Kidney epithelial cell (primary cell): ENCODE results near the gene PTPRR. TPM values are rescaled to one million over a fixed set of nuclear protein-coding genes. Genes with fewer than 3 reads are reported as not detected.

ENCODE experiments used
- DNase-seq: peaks from one replicate; pipeline ENCODE4 v3.0.0-alpha.2; 2010; ENCODE audit warnings: low read depth
- H3K27me3 ChIP-seq: 2 replicates; pipeline ENCODE4 v1.6.0; 2011; ENCODE audit warnings: low read length; ENCODE audit not compliant: control insufficient read depth, insufficient read depth
- H3K36me3 ChIP-seq: 2 replicates; pipeline ENCODE4 v1.5.1; 2011; ENCODE audit warnings: low read length; ENCODE audit not compliant: control insufficient read depth, insufficient read depth
- H3K4me3 ChIP-seq: 2 replicates; pipeline ENCODE4 v1.5.1; 2011; ENCODE audit warnings: low read depth, mild to moderate bottlenecking, control low read depth, low read length
- total RNA-seq: library from RNA; depleted of rRNA; stranded (reverse); fragments of >200 nt; gene quantifications from 2 replicates; pipeline ENCODE4 v1.2.3, GENCODE V29; 2015
- TF ChIP-seq, protein P1 (sequence below): IDR thresholded peaks from 2 replicates; pipeline ENCODE4 v1.5.1; 2011; ENCODE audit warnings: mild to moderate bottlenecking, moderate library complexity, low read length, control low read depth, inconsistent platforms; ENCODE audit not compliant: insufficient read depth, poor library complexity, severe bottlenecking

Gene PTPRR
- total RNA-seq, 1 donor from 2014 or later, result 2.3 TPM

DNA sequence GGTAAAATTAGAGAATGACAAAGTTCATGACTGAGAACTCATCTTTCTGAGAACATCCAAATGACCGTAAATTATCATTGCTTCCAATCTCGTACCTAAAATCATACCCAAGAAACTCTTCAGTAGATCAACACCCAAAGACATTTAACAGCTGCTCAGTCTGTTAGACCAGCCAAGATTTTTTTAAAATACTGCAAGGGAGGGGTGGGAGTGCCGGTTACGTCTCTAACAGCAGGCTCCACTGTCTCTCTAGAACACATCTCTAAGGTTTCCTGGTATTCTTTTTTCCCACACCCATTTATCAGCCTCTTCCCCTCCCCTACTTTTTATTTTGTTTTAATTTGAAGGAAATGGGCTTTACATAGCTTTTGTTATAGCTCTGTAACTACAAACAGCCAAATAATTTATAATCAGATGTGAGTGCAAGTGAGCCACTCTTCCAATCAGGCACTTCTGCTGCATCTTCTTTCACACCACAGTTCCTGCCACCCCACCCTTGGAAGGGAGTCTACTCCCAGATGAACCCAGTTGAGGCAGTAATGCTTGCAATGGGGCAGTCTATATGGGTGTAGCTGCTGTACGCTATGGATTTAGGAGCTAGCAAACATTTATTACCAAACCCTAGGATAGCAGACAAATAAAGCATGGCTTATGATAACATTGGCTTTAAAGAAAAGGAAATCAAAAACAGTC lies 305.2 kb downstream of the PTPRR start:
- no peak for DNase-seq

DNA sequence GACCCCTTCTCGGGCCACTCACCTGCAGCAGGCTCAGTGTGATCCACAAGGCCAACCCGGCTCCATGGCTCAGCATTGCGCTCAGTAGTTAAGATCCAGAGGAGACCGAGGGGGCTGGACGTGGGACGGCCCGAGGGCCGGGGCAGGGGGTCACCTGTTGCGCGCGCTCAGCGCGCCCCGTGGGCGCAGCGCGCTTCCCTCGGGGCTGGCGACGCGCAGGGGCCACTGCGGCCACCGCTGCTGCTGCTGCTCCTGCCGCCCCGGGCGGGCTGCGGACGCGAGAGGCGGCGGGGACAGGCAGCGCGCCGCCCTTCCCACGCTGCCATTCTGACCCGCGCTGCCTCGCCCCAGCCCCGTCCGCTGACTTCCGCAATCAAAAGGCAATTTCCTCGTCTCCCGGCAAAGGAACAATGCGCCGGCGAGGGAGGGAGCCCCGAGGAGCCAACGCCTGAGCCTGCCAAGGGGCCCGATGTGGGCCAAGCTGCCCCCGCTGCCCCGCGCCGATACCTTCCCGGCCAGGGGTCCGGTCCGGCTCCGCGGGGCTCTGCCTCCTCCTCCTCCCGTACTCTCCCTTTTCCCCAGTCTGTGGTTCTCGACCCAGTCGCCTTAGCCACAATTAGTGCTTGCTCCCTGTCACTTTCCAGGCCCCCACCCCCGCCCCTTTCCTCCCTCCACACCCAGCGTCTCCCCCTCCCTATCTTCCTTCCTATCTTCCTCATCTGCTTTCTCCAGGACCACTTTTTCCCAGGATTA lies 310.6 kb downstream of the PTPRR start:
- Histone ChIP-seq H3K27me3 (no peaks in the 10 kb centered on the region), H3K36me3 (no peaks in the 10 kb centered on the region), H3K4me3 (peak overlapping the region; percentile 46)
- DNase-seq, result no peak
- TF ChIP-seq, protein P1, sequence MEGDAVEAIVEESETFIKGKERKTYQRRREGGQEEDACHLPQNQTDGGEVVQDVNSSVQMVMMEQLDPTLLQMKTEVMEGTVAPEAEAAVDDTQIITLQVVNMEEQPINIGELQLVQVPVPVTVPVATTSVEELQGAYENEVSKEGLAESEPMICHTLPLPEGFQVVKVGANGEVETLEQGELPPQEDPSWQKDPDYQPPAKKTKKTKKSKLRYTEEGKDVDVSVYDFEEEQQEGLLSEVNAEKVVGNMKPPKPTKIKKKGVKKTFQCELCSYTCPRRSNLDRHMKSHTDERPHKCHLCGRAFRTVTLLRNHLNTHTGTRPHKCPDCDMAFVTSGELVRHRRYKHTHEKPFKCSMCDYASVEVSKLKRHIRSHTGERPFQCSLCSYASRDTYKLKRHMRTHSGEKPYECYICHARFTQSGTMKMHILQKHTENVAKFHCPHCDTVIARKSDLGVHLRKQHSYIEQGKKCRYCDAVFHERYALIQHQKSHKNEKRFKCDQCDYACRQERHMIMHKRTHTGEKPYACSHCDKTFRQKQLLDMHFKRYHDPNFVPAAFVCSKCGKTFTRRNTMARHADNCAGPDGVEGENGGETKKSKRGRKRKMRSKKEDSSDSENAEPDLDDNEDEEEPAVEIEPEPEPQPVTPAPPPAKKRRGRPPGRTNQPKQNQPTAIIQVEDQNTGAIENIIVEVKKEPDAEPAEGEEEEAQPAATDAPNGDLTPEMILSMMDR, result no peak

More for the DNA sequence above, 305.2 kb downstream of the PTPRR start:
- Histone ChIP-seq H3K4me3 (no peak overlapping the region), H3K36me3 (no peaks in the 10 kb centered on the region), H3K27me3 (no peaks in the 10 kb centered on the region)
- TF ChIP-seq, protein P1, result no peak

DNA sequence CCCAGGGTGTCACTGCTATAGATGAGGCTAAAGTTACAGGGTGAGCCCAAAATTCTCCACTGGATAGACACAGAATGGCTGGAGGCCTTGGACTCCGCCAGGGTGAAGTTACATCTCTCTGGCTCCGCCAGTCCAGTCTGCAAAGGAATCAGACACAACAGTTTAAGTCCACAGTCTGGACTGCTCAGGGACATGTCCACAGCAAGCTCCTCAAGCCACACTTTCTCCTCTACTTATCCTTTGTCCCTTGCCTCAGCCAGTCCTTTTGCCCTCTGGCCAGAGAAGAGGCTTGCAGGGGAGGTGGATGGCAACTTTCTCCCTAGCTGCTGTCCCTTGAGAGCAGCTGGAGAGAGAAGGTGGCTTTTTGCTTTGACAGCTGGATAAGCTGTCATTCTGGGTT lies 311.3 kb downstream of the PTPRR start:
- DNase-seq, result no peak

DNA sequence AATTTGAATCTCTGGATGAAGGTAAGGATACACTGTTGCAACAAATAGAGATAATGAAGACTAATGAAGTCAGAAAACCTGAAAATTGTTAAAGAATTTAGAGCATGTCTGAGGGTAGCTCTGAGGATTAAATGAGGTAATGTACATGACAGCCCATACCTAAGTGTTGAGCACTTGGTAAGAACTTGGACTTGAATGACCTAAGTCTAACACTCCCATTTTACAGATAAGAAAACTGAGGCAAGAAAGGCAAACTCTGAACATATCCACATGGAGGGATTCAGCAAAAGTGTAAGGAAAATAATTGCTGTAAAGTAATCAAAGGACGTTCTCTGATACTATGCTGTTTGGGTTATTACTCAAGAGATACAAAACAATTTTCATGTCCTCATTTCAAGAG lies 312.4 kb downstream of the PTPRR start:
- TF ChIP-seq, protein P1, result no peak
- Histone ChIP-seq H3K4me3 (no peak overlapping the region), H3K36me3 (no peaks in the 10 kb centered on the region), H3K27me3 (no peaks in the 10 kb centered on the region)
- no peak for DNase-seq

More for the DNA sequence above, 311.3 kb downstream of the PTPRR start:
- Histone ChIP-seq H3K36me3 (no peaks in the 10 kb centered on the region), H3K27me3 (no peaks in the 10 kb centered on the region), H3K4me3 (peak overlapping the region; percentile 46)
- TF ChIP-seq, protein P1, result no peak

DNA sequence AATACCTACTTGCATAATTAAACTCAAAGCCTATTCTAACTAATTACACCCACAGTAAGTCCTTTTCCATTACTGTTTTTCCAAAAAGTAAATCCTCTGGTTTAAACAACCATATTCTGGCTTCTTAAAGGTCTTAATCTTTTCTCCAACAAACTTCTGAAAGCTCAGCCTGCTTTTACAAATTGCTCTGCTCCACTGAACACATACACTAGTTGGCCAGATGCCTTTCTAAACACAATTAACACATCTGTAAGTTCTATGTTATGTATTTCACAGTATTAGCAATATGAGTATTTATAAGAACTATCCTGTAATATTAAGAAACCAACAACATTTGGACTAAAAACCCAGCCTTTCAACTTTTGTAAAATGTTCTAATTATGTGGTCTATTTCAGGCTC lies 313.4 kb downstream of the PTPRR start:
- TF ChIP-seq, protein P1, result no peak
- no peaks in the 10 kb centered on the region for H3K27me3 ChIP-seq
- no peaks in the 10 kb centered on the region for H3K36me3 ChIP-seq
- no peak for DNase-seq
- peak overlapping the region; percentile 7 for H3K4me3 ChIP-seq
